ENCODE results near the gene NAA60.
"Not testable (repeated sequence)": the region's sequence is repeated elsewhere in the genome, so short reads cannot be mapped to it uniquely, and the experiment has no call there.

NAA60 gene

DNA sequence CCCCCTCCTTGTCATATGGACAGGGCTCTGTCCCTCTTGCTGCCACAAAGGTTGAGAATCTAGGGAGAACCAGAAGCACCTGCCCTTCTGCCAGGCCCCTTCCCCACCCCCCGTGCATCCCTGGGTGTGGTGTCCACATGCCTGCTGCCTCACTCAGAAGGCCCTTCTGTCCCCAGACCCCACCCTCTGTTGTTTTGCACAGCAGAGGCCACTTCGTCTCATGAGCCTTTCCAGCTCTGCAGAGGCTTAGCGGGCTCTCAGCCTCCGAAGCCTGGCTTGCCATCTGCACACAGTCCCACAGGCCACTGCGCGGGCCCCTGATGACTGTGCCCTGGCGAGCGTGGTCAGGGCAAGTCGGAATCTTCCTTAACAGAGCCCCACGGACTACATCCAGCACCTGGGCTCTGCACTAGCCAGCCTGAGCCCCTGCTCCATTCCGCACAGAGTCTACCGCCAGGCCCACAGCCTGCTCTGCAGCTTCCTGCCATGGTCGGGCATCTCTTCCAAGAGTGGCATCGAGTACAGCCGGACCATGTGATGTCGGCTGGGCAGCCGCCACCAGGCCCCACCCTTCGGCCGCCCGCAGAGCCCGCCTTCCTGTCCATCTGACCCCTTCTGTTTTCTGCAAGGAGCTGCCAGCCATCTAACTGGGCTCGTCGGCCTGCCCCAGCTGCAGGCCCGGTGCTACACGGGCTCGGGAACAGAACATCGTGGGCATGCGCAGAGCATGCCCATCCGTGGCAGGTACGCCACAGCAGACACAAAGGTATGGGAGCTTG is 41.0 kb downstream of the NAA60 start:
- no peak for DNase-seq

DNA sequence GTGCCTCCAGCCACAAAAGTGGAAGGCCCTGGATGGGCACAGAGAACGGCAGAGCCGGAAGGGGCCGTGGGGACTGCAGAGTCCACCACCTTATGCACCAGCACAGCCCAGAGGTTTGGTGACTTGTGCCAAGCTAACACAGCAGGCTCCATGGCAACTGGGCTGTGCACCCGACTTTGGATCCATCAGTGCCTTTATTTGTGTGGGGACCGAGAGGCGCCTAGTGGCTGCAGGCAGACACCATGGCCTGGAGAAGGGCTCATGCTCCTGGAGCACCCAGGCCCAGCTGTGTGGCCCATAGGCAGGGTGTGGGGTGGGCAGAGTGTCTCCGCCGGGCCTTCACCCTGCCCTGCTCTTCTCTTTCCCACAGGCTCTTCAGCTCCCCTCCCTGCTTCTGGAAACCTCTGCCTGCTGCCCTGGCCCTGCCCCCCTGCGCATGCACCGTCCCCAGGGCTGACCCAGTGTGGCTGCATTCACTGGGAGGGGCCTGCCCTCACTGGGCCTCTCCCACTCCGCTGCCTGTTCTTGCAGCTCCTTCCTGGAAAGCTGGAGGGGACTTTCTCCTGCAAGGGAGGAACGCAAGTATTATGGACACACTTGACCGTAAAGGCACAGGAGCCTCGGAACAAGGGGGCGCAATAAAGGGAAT is 41.7 kb downstream of the NAA60 start:
- no peak for DNase-seq

DNA sequence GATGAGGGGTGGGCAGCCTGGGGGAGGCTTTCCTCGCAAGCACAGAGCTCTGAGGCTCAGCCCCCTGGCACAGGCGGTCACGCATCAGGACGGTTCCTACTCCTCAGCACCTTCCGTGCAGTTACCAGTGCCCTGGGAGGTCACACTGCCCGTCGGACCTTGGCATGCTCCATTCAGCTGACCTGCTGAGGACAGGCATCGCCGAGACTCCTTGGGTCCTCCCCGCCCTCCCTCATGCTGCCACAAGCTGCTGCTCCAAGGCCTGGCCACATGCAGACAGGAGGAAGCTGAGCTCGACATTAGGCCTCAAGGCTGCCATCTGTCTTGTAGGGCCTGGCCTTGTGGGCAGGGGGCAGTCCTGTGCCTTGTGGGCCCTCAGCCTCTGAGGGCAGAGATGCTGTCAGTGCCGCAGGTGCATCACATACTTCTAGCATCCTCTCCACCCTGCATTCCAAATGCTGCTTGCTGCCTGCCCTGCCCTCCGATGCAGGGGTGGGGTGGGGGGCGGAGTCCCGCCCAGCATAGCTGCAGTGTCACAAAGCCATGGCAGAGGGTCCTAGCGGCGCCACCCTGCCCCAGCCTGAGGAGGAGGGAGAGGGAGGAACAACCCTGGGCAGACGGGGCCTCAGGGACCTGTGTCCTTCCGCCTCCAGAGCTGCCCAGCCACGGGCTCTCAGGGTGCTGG is 42.5 kb downstream of the NAA60 start:
- DNase-seq: no peak

DNA sequence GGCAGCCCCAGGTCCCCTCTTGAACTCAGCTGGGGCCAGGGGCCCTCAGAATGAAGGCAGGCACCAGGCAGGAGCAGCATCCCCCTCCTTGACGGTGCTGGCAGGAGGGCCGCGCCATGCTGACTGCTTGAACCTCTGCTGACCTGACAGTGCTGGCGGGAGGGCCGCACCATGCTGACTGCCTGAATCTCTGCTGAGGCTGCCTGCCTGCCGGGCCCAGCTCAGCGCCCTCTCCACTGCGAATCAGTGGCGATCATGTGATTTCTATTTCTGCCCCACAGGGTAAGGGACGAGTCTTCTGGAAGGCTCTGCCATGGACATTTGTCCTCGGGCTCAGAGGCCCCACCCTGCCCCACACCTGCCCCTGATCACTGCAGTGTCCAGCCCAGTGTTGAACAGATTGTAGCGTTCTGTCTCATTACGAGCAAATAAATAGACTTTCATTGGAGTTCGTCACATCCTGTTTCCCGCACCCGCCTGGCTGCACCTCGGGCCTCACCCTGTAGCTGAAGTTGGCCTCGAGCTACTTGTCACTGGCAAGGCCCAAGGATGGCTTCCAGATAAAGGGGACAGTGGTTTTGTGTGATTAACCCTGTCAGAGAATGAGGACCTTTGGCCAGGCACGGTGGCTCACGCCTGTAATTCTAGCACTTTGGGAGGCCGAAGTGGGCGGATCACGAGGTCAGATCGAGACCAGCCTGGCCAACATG is 43.2 kb downstream of the NAA60 start:
- no peak for DNase-seq

DNA sequence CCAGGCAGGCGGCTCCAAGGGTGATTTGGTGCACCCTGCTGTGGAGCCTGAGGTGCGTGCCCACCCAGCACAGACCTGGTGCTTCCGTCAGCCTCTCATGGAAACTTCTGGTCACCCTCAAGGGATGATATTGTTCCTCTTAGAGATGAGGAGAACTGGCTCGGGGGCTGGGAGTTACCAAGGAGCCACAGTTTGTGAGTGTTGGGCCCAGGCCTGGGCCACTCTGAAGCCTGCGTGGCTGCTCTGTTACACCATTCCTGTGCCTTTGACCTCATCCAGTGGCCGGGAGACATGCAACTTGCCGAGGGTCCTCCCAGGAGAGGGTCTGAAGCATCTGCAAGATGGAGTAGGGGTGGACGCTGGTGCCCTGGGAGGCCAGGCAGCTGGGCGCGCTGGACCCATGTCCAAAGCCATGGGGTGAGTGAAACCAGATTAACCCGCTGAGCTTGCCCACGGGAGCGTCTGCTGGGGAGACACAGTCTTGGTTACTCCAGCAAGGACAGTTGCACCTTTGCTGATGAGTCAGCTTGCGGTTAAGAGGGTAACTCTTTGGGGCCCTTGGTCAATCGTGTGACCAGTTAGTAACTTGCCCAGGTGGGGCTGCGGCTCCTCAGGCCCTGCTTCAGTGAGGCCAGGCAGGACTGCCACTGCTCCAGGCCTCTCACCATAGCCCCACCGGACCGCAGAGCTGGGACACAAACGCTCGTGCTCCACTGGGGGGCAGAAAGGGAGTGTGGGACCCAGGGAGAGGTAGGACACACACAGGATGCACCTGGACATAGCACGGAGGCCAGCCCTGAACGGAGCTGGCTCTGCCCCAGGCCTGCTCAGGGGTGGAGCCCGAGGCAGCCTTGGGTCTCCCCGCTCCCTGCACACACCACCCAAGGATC is 44.3 kb downstream of the NAA60 start:
- no peak for DNase-seq

DNA sequence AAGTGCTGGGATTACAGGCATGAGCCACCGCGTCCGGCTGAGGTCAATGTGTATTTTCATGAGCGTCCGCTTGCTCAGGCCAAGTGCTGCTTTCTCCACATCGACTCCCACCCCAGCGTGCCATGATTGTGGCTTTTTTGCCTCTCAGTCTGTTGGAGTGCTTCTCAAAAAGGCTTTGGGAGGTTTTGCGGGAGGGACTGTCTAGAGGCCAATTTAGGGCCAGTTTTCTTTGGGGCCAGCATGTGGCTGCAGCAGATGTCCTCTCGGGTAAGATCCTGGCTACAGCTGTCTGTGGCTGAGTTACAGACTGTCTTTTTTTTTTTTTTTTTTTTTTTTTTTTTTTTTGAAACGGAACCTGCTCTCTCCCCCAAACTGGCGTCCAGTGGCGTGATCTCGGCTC is 45.3 kb downstream of the NAA60 start:
- DNase-seq: no peak

DNA sequence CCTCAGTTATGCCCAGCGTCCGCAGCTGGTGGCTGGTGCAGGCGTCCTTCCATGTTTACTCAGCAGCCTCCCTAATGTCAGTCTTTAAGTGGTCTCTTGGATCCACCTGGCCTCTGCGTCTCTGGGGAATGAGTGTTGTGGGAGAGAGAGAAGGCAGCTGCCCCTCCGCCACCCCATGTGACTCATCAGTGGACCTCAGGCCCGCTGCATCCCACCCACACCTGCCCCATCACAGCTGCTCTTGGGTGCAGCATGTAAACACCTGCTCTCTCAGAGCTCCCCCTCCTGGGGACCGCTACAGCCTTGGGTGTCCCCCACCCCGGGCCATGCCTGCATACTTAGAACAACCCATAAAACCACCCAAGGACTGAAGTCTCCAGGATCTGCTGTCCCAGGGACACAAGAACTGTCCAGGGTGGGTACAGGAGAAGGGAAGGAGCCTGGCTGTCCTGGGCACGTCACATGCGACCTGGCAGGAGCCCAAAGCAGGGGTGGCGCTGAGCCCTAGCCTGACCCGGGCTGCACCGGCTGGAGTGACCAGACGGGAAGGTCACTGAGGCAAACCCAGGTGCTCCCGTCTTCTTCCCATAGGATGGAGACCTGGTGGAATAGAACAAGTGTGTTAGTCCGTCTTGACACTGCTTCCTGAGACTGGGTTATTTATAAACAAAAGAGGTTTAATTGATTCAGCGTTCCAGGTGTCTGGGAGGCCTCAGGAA is 47.6 kb downstream of the NAA60 start:
- no peak for DNase-seq

DNA sequence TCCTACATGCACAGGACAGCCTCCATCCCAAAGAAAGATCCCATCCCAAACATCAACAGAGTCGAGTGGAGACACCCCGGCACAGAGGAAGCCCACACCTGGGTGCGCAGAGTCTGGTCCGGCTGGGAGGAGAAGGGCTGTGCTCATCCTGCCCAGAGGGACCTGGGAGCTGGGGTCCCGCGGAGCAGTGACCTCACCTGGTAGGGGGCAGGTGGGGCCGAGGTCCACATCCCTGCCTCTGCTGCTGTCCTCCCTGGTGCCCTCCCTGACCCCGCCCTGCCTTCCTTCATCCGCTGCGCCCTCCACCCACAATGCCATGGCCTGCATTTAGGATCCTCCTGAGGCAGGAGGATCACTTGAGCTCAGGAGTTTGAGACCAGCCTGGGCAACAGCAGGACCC is 48.9 kb downstream of the NAA60 start:
- no peak for DNase-seq

DNA sequence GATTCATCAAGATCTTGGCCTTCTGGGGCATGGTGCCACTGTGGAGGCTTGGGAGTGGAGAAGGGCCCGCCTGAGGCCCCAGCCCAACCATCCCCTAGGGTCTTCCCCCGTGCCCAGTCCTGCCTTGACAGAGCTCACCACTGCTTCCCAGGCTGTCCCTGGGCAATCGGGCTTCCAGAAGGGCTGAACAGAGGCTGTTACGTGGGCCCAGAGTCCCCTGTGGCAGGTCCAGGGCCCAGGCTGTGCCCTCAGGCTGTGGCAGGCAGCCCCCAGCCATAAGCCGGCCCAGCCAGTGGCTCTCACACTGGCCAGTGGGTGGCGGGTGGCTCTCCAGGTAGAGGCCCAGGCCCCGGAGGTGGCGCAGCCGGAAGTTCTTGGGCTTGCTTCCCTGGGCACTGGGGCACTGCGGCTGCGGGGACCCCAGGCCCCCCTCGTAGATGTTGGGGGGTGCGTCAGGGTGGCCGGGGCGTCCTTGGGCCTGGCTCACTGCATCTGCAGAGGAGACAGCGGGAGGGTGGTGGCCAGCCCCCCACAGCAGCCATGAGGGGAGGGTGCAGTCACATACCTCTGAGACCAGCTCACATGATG is 51.0 kb downstream of the NAA60 start:
- no peak for DNase-seq

DNA sequence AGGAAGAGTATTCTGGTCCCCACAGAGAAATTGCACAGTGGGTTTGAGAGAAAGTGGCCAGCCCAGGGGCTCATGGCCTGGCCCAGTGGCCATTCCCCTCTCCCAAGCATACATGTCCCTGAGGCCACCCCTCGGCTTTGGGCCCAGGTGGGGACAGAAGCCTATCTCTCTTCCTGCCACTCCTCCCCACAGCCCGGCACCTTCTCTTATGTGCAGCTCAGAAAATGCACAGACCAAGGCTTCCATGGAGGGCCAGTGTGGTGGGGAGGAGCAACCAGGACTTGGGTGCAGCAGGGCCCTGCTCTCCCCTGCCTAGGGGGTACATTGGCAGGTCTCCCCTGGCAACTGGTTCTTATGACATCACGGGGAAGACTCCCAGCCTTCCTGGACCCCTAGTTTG is 51.7 kb downstream of the NAA60 start, which contains the start of gene C16orf90:
Gene C16orf90, minus strand, starts transcription at position 314 of the 400 bp plus-strand sequence. Its CDS starts 68 bp downstream, at position 246.
- DNase-seq: no peak

DNA sequence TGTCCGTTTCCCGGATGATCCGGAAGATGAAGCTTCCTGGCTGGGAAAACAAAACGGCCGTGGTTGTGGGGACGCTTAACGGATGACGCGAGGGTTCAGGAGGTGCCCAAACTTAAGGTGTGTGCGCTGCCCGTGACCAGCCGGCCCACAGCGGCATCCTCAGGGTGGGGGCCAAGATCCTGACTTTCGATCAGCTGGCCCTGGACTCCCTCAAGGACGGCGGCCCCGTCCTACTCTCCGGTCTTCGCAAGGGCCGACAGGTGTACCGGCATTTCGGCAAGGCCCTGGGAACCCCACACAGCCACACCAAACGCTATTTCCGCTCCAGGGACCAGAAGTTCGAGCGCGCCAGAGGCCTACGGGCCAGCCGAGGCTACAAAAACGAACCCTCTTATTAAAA is 52.9 kb downstream of the NAA60 start:
- DNase-seq: no peak

DNA sequence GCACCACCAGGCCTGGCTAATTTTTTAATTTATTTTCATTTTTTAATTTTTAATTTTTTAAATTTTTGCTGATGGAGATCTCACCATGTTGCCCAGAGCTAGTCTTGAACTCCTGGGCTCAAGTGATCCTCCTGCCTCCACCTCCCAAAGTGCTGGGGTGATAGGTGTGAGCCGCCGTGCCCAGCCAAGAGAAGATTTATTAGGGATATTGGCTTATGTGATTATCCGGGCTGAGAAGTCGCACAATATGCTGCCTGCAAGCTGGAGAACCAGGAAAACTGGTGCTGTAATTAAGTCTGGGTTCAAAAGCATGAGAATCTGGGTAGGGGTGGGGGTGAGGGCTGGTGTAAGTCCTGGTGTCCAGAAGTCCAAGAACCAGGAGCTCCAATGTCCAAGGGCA is 54.3 kb downstream of the NAA60 start:
- no peak for DNase-seq

DNA sequence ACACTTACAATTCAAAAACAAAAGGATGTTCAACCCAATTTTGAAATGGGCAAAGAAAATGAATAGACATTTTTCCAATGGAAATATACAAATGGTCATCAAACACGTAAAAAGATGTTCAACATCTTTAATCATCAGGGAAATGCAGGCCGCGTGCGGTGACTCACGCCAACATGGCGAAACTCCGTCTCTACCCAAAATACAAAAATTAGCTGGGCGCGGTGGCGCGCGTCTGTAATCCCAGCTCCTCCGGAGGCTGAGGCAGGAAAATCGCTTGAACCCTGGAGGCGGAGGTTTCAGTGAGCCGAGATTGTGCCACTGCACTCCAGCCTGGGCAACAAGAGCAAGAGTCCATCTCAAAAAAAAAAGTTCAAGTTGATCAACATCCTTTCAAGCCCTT is 55.5 kb downstream of the NAA60 start:
- no peak for DNase-seq

DNA sequence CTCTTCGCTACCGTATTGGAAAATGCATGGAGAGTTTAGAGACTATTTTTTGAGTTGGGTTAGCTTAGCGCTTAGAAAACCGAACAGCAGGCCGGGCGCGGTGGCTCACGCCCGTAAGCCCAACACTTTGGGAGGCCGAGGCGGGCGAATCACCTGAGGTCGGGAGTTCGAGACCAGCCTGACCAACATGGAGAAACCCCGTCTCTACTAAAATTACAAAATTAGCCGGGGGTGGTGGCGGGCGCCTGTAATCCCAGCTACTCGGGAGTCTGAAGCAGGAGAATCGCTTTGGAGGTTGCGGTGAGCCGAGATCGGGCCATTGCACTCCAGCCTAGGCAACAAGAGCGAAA is 57.9 kb downstream of the NAA60 start:
- not testable (repeated sequence) for DNase-seq

DNA sequence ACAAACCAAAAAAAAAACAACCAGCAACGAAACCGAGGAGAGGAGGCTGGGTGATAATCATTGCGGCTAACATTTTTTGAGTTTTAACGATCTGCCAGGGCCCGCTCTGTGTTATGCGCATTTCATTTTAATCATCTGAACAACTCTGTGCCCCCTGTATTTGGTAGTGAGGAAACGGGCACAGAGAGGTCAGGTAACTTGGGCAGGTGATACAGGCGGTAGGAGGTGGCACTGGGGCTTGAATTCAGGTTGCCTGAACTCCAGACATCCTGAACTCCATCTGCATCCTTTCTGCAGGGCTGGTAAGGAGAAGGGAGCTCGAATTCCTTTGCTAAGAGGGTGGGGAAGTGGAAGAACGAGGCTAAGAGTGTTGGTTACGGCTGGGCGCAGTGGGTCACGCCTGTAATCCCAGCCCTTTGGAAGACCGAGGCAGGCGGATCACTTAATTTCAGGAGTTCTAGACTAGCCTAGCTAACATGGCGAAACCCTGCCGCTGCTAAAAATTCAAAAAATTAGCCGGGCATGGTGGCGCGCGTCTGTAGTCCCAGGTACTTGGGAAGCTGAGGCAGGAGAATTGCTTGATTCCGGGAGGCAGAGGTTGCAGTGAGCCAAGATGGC is 58.4 kb downstream of the NAA60 start:
- DNase-seq: no peak

DNA sequence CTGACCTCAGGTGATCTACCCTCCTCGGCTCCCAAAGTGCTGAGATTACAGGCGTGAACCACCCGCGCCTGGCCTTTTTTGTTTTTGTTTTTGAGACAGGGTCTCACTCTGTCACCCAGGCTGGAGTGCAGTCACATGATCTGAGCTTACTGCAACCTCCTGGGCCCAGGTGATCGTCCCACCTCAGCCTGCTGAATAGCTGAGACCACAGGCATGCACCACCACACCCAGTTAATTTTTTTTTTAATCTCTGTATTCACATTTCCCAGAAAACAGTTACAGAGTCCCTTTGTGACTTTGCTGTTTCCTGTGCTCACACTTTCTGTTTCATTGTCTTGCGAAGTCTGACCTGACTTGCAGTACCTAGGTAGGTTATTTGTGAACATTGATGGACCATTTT is 60.0 kb downstream of the NAA60 start:
- peak in 3 of 5 donors; percentile 21 to 91 (median 28) for DNase-seq

DNA sequence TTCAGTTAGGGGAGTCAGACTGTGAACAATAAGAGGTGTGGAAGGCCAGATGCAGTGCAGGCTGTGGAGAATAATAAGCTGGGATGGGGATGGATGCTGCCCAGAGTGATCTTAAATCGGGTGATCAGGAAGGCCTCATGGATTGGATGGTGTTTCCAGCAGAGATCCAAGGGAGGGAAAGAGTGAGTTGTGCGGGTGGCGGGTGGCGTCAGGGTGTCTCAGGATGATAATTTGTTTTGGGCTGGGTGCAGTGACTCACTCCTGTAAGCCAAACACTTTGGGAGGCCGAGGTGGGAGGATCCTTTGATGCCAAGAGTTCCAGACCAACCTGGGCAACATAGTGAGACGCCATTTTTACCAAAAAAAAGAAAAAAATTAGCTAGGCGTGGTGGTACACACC is 65.3 kb downstream of the NAA60 start:
- DNase-seq: no peak

DNA sequence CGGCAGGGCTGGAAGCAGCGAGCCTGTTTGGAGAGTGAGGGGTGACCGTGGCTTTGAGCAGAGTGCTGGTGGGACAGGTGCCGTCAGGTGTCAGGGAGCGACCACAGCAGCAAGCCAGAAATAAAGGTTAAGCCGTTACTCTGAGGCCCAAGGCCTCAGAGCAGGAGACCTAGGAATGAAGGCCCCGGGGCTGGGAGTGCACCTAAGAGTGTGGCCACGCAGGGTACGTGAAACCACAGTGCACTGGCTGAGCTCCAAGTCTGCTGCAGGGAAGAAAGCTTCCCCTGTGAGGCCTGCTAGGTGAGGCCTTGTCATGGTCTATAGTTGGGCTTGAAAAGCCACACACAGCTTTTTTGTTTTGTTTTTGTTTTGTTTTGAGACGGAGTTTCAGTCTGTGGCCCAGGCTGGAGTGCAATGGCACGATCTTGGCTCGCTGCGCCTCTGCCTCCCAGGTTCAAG is 66.0 kb downstream of the NAA60 start:
- peak; percentile 32 to 90 (median 61) for DNase-seq

DNA sequence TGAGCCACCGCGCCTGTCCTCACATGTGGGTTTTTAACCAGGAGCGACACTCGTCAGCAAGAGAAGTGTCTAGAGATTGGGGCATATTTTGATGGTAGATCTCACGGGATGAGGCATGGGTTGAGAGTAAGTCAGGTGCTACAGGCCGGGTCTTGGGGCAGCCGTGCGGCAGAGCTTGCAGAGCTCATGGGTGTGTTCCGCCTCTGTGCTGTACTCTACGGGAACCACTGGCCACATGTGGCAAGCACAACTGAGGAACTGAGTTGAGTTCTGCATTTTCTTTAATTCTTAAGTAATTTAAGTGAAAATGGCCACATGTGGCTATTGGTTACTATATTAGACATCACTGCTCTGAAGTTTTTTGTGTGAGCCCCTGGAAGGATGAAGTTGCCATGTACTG is 66.9 kb downstream of the NAA60 start:
- no peak for DNase-seq
